Dendritic cell treated with granulocyte-macrophage colony-stimulating factor and Interleukin-4, amounts not matched to agents 40 ng/mL and 50 ng/mL, for 4 days (primary cell): Measurements from ENCODE around the gene SLC25A45.
"Not testable (repeated sequence)": the region's sequence is repeated elsewhere in the genome, so short reads cannot be mapped to it uniquely, and the experiment has no call there.

Source experiments
- H3K27ac Mint-ChIP-seq: one replicate; pipeline ENCODE4 v1.8.0; 2022; ENCODE audit warnings: mild to moderate bottlenecking, mixed read lengths
- H3K27me3 Mint-ChIP-seq: one replicate; pipeline ENCODE4 v1.8.0; 2022; ENCODE audit warnings: mild to moderate bottlenecking, mixed read lengths
- H3K36me3 Mint-ChIP-seq: one replicate; pipeline ENCODE4 v1.8.0; 2022; ENCODE audit warnings: low read depth, mixed read lengths
- H3K4me1 Mint-ChIP-seq: one replicate; pipeline ENCODE4 v1.8.0; 2022; ENCODE audit warnings: low read depth, mixed read lengths
- H3K4me3 Mint-ChIP-seq: one replicate; pipeline ENCODE4 v1.8.0; 2022; ENCODE audit warnings: mild to moderate bottlenecking, moderate library complexity, mixed read lengths
- H3K9me3 Mint-ChIP-seq: one replicate; pipeline ENCODE4 v1.8.0; 2022; ENCODE audit warnings: mixed read lengths
- intact Hi-C: fragments of 100-400 bp; cut with micrococcal nuclease; formaldehyde crosslinking; loops from one replicate; pipeline ENCODE4 v1.15.0; 2022

SLC25A45 gene

GRCh38 chr11:65356394-65356972, 26.0 kb downstream of the SLC25A45 start:
- Mint-ChIP-seq H3K36me3 (peaks cover 14% of the 10 kb centered on the region), H3K27ac (no peak overlapping the region), H3K9me3 (no peaks in the 10 kb centered on the region), H3K4me1 (peaks cover 37% of the 10 kb centered on the region), H3K4me3 (no peak overlapping the region), H3K27me3 (peaks cover 26% of the 10 kb centered on the region)
- intact Hi-C loops: no loop called here

DNA sequence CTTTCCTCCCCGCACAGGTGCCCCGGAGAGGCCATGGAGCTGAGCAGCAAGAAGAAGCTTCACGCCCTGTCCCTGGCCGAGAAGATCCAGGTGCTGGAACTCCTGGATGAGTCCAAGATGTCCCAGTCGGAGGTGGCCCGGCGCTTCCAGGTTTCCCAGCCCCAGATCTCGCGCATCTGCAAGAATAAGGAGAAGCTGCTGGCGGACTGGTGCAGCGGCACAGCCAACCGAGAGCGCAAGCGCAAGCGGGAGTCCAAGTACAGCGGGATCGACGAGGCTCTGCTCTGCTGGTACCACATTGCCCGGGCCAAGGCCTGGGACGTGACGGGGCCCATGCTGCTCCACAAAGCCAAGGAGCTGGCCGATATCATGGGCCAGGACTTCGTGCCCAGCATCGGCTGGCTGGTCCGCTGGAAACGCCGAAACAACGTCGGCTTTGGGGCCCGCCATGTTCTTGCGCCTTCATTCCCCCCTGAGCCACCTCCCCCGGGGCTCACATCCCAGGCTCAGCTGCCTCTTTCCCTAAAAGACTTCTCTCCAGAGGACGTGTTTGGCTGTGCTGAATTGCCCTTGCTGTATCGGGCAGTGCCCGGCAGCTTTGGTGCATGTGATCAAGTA, 26.6 kb downstream of the SLC25A45 start:
- Mint-ChIP-seq H3K27me3 (peaks cover 26% of the 10 kb centered on the region), H3K36me3 (peaks cover 20% of the 10 kb centered on the region), H3K27ac (peak overlapping the region; percentile 76), H3K4me3 (peak overlapping the region; percentile 88), H3K4me1 (peaks cover 37% of the 10 kb centered on the region), H3K9me3 (no peaks in the 10 kb centered on the region)
- intact Hi-C loops: no loop called here

DNA sequence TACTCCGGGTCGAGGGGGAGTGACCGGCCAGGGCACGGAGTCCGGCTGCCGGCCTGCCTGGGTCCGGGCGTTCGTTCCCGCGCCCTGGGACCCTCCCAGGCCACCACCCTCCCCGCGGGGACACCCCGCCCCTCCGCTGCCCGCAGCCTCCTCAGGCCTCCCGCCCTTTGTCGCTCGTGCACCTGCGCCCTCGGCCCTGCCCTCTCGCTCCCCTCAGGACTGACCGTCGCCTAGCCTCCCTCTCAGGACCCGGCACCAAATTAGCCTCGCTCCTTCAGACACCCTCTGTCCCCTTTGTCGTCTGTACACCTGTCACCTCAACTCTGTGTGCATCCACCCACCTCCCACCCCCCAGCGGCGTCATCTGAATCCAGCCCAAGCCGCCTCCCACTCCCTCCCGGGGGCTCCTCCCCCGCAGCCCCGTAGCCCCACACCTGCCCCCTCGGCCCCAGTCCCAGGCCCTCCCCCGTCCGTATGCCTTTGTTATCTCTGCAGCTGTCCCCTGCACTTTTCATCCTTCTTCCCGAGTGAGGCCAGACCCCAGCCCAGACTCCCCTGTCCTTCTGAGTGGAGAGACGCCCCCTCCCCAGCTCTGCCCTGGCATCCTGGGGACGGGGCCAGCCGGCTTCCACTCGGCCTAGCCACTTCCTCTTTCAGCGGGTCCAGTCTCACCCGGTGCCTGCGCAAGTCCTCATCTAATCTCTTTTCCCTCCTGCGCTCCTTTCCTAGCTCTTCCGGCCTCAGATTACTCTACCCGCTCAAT, 27.3 kb downstream of the SLC25A45 start:
- Mint-ChIP-seq H3K27ac (peak overlapping the region; percentile 76), H3K36me3 (peaks cover 27% of the 10 kb centered on the region), H3K9me3 (no peaks in the 10 kb centered on the region), H3K27me3 (peaks cover 26% of the 10 kb centered on the region), H3K4me1 (peaks cover 37% of the 10 kb centered on the region), H3K4me3 (peak overlapping the region; percentile 88)
- intact Hi-C loops: no loop called here

DNA sequence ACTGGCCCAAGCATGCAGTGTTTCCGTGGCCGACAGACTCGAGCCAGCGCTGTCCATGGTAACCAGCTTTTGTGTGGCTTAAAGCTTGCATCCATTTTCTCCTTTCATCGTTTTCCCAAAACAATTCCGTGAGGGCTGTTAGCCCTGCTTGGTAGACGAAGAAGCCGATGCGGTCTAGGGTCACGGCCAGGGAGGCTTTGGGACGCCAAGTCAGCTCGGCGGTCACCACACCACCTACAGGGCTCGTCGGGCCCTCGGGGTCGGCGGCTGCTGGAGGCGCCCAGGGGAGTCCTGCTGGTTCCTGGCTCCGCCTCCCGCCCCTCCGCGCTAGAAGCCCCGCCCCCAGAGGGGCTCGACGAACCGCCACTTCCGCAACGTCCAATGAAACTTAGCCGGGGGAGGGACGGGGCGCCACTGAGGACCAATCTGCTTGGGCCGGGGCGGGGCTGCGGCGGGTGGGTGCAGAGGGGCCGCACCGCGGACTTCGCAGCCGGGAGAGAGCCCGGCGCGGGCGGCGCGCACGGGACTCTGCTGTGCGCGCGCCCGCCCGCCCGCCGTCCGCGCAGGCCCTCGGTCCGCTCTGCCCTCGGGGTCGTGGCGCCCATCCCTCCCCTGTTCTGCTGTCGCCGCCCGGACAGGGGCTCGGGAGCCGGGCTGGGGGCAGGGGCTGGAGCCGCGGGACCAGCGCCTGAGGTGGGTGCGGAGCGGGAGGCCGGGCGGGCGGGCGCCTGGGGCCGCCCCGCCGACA, 28.0 kb downstream of the SLC25A45 start, which contains the start of gene TIGD3:
Gene TIGD3, plus strand, starts transcription at position 487 of the 748 bp plus-strand sequence. CDS start 1,058 bp downstream, outside the sequence.
- intact Hi-C loops: no loop called here
- peak within 1 kb of the TSS; percentile 76 for H3K27ac Mint-ChIP-seq
- H3K4me1 Mint-ChIP-seq: peaks cover 37% of the 10 kb centered on the region
- H3K9me3 Mint-ChIP-seq: no peaks in the 10 kb centered on the region
- peaks cover 35% of the 10 kb centered on the region for H3K36me3 Mint-ChIP-seq
- peaks cover 25% of the 10 kb centered on the region for H3K27me3 Mint-ChIP-seq
- H3K4me3 Mint-ChIP-seq: peak within 1 kb of the TSS; percentile 88

DNA sequence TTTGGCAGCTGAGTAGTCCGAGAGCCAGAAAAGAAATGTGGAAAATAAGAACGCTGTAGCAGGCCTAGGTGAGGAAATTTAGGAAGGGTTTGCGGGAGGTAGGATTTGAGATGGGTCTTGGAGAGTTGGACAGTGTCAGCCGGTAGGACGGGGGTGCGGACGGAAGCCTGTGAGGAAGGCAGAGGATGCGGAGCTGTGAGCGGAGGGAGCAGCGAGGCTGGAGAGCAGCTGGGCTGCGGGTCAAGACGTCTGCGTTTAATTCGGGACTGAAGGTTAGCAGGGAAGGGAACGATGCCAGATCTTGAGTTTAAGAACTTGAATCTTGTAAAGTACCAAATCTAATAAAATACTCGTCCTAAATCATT, 28.6 kb downstream of the SLC25A45 start:
- intact Hi-C loops: no loop called here

DNA sequence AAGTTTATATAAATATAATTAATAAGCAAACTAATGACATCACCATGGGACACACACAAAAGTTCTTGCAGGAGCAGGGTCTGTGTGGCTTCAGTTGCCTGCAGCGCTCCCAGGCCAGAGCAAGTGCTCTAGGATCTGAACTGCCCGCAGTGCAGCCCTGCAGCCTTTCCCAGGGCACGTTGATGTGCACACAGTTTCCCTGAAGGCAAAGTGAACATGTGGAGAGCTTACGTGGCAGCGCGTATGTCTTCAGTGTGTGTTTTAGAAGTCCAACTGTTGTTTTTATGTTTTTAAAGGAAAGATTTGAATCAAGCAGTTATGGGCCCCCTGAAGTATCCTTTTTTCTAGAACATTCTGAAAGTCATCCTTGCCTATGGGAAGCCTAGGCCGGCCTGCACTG, 29.1 kb downstream of the SLC25A45 start:
- H3K4me1 Mint-ChIP-seq: peaks cover 37% of the 10 kb centered on the region
- peak overlapping the region; percentile 44 for H3K4me3 Mint-ChIP-seq
- peak overlapping the region; percentile 7 for H3K27ac Mint-ChIP-seq
- peaks cover 46% of the 10 kb centered on the region for H3K36me3 Mint-ChIP-seq
- H3K9me3 Mint-ChIP-seq: no peaks in the 10 kb centered on the region
- intact Hi-C loops: no loop called here
- H3K27me3 Mint-ChIP-seq: peaks cover 25% of the 10 kb centered on the region

More for the DNA sequence above, 28.6 kb downstream of the SLC25A45 start:
- peak overlapping the region; percentile 7 for H3K27ac Mint-ChIP-seq
- H3K9me3 Mint-ChIP-seq: no peaks in the 10 kb centered on the region
- H3K27me3 Mint-ChIP-seq: peaks cover 25% of the 10 kb centered on the region
- peak overlapping the region; percentile 44 for H3K4me3 Mint-ChIP-seq
- H3K4me1 Mint-ChIP-seq: peaks cover 37% of the 10 kb centered on the region
- H3K36me3 Mint-ChIP-seq: peaks cover 40% of the 10 kb centered on the region

GRCh38 chr11:65352783-65353182, 29.7 kb downstream of the SLC25A45 start:
- intact Hi-C loops: no loop called here
- Mint-ChIP-seq H3K4me3 (no peak overlapping the region), H3K9me3 (no peaks in the 10 kb centered on the region), H3K36me3 (peaks cover 51% of the 10 kb centered on the region), H3K27me3 (peaks cover 21% of the 10 kb centered on the region), H3K4me1 (peaks cover 32% of the 10 kb centered on the region), H3K27ac (peak overlapping the region; percentile 51)

DNA sequence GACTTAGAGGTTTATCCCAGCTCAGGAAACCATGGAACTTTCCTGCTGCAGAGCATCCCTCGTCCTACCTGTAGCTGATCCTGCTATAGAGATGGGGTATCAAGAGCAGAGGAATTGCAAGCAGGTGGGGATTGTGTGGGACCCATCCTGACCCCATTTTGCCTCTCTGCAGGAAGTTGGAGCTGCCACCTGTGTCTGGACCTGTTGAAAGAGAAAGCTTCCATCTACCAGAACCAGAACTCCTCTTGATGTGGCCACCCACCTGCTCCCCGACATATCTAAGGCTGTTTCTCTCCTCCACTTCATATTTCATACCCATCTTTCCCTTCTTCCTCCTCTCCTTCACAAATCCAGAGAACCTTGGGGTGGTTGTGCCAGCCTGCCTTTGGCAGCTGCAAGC, 30.9 kb downstream of the SLC25A45 start:
- H3K36me3 Mint-ChIP-seq: peaks cover 64% of the 10 kb centered on the region
- H3K4me3 Mint-ChIP-seq: no peak overlapping the region
- H3K27ac Mint-ChIP-seq: no peak overlapping the region
- H3K9me3 Mint-ChIP-seq: no peaks in the 10 kb centered on the region
- intact Hi-C loops: no loop called here
- H3K4me1 Mint-ChIP-seq: peaks cover 32% of the 10 kb centered on the region
- peaks cover 10% of the 10 kb centered on the region for H3K27me3 Mint-ChIP-seq

DNA sequence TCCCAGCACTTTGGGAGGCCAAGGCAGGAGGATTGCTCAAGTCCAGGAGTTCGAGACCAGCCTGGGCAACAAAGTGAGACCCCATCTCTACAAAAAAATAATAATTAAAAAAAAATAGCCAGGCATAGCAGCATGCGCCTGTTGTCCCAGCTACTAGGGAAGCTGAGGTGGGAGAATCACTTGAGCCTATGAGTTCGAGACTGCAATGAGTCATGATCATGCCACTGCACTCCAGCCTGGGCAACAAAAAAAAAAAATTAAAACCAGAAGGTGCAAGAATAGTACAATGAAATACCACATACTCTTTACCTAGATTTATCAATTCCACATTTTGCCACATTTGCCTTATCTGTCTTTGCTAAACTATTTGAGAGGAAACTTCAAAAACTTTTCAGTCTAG, 40.6 kb downstream of the SLC25A45 start:
- H3K4me3 Mint-ChIP-seq: no peak overlapping the region
- no peaks in the 10 kb centered on the region for H3K9me3 Mint-ChIP-seq
- peaks cover 92% of the 10 kb centered on the region for H3K36me3 Mint-ChIP-seq
- no peak overlapping the region for H3K27ac Mint-ChIP-seq
- H3K4me1 Mint-ChIP-seq: peaks cover 11% of the 10 kb centered on the region
- intact Hi-C loops: no loop called here
- no peaks in the 10 kb centered on the region for H3K27me3 Mint-ChIP-seq

DNA sequence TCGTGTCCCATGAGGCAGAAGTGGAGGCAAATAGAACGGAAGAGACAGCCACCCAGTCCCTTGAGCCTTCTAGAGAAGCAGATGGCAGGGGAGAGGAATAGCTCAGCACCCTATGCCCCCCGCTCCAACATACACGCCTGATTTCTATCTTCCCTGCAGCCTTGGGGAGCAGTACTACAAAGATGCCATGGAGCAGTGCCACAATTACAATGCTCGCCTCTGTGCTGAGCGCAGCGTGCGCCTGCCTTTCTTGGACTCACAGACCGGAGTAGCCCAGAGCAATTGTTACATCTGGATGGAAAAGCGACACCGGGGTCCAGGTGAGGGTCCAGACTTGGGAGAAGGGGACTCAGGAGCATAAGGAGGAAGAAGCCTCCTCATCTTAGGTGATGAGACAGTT, 42.2 kb downstream of the SLC25A45 start:
- Mint-ChIP-seq H3K4me1 (peaks cover 18% of the 10 kb centered on the region), H3K9me3 (no peaks in the 10 kb centered on the region), H3K27me3 (no peaks in the 10 kb centered on the region), H3K27ac (no peak overlapping the region), H3K4me3 (no peak overlapping the region), H3K36me3 (peaks cover 84% of the 10 kb centered on the region)
- intact Hi-C loops: no loop called here

DNA sequence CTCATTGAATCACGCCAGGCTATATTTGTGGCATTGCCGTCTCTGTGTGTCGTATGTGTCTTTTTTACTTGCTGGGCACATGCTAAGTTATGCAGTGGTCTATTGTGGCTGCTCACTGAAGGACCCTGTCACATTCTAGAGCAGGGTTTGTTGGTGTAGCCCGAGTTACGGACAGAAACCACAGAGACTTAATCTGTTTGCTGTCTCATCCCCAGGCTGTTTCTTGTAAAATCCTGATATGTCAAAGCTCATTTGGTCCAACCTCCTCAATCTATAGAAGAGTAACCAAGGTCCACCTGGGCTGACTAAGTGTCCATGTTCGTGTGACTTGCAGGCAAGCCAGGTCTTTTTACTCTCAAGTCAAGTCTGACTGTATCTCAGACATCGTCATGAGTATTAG, 43.8 kb downstream of the SLC25A45 start:
- Mint-ChIP-seq H3K36me3 (peaks cover 73% of the 10 kb centered on the region), H3K27ac (no peak overlapping the region), H3K4me3 (no peak overlapping the region), H3K9me3 (no peaks in the 10 kb centered on the region), H3K27me3 (no peaks in the 10 kb centered on the region), H3K4me1 (peaks cover 28% of the 10 kb centered on the region)
- intact Hi-C loops: no loop called here

GRCh38 chr11:65334696-65335295, 47.6 kb downstream of the SLC25A45 start:
- peaks cover 38% of the 10 kb centered on the region for H3K36me3 Mint-ChIP-seq
- H3K4me1 Mint-ChIP-seq: peaks cover 25% of the 10 kb centered on the region
- no peaks in the 10 kb centered on the region for H3K9me3 Mint-ChIP-seq
- no peaks in the 10 kb centered on the region for H3K27me3 Mint-ChIP-seq
- peak overlapping the region; percentile 95 for H3K27ac Mint-ChIP-seq
- intact Hi-C loops: loop anchor here (5.0 kb wide), 1 partner anchor 57 kb away; no protein-coding TSS in a partner anchor
- peak overlapping the region; percentile 85 for H3K4me3 Mint-ChIP-seq

DNA sequence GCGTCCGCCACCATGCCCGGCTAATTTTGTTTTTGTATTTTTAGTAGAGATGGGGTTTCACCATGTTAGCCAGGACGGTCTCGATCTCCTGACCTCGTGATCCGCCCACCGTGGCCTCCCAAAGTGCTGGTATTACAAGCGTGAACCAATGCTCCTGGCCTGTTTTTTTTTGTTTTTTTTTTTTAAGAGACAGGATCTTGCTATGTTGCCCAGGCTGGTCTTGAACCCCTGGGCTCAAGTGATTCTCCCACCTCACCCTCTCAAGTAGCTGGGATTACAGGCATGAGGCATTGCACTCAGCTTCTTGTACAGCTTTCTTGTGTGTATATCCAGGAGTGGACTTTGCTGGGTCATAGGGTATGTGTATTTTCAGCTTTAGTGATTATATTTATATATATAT, 49.9 kb downstream of the SLC25A45 start:
- H3K4me3 Mint-ChIP-seq, H3K9me3 Mint-ChIP-seq, H3K27ac Mint-ChIP-seq, H3K27me3 Mint-ChIP-seq: not testable (repeated sequence)
- H3K4me1 Mint-ChIP-seq: peaks cover 30% of the 10 kb centered on the region
- peaks cover 19% of the 10 kb centered on the region for H3K36me3 Mint-ChIP-seq
- intact Hi-C loops: loop anchor here (5.0 kb wide), 1 partner anchor 55 kb away; no protein-coding TSS in a partner anchor
